ENCODE measurements around the gene SLC34A1. TPM values are rescaled to one million over a fixed set of nuclear protein-coding genes. Genes with fewer than 3 reads are reported as not detected.
A peak's percentile ranks its signal among the peaks of the same experiment; 100 is the strongest.

The SLC34A1 gene
- total and polyA plus RNA-seq, 2 of the 13 experiments (the other 11 are each of a cell fraction or from before 2014, with no cell fraction given) = 0.03 to 0.20 TPM

- TF ChIP-seq BRF2 (CRISPR knock-in tag; IDR thresholded peaks at IDR 0.05) (peak; percentile 63; the same call in 1 of the 2 replicates), CCDC6 (CRISPR knock-in tag; IDR thresholded peaks at IDR 0.05) (no peak), NFATC3 (CRISPR knock-in tag; IDR thresholded peaks at IDR 0.05) (no peak), SP4 (CRISPR knock-in tag; IDR thresholded peaks at IDR 0.05) (no peak), SNAPC4 (CRISPR knock-in tag; IDR thresholded peaks at IDR 0.05) (no peak; the same call in 1 of the 2 replicates), ZNF446 (CRISPR knock-in tag; IDR thresholded peaks at IDR 0.05) (no peak), ZNF337 (CRISPR knock-in tag; IDR thresholded peaks at IDR 0.05; ENCODE audit: borderline replicate concordance, low read depth) (no peak), ZBTB4 (CRISPR knock-in tag; IDR thresholded peaks at IDR 0.05; ENCODE audit: borderline replicate concordance) (peak; percentile 73; the same call in 1 of the 2 replicates), PHB2 (IDR thresholded peaks at IDR 0.05; ENCODE audit: partially characterized antibody) (no peak), NR0B2 (CRISPR knock-in tag; IDR thresholded peaks at IDR 0.05) (no peak), NR2F1 (CRISPR knock-in tag; IDR thresholded peaks at IDR 0.05) (0 out of 4 replicates have a peak, but pooled peaks of 1 of the 2 experiments have one; percentile 9), IKZF1 (IDR thresholded peaks at IDR 0.05) (no peak), TBX3 (IDR thresholded peaks at IDR 0.05; ENCODE audit: borderline replicate concordance) (no peak), ZSCAN31 (CRISPR knock-in tag; IDR thresholded peaks at IDR 0.05; ENCODE audit: low read depth) (peak; percentile 57; the same call in 1 of the 2 replicates), ZNF577 (CRISPR knock-in tag; IDR thresholded peaks at IDR 0.05; ENCODE audit: borderline replicate concordance, low read depth) (no peak), ELF1 (CRISPR knock-in tag; IDR thresholded peaks at IDR 0.05) (peak; percentile 99)
Measured at GRCh38 chr5:177351392-177352329, 32.6 kb upstream of the SLC34A1 start, which contains the start of gene LMAN2 (continued).
